ENCODE results near the gene COQ8A. TPM values are rescaled to one million over a fixed set of nuclear protein-coding genes. Genes with fewer than 3 reads are reported as not detected.

The COQ8A gene
- total RNA-seq = 10 to 100 TPM; 13.9 to 27.3 TPM
- polyA plus RNA-seq = 10 to 100 TPM; 11.4 to 37.5 TPM
- long read RNA-seq, donor 1, transcript COQ8A-201 (15 exons, 2,872 nt) = major isoform, 31 of 47 reads
- long read RNA-seq, donor 1, partial matches to known transcripts = 5 of 47 reads
- long read RNA-seq, donor 1, other reads (novel, unspliced or antisense) = 8 of 47 reads
- long read RNA-seq, donor 2, transcript COQ8A-201 (15 exons, 2,872 nt) = major isoform, 12 of 28 reads
- long read RNA-seq, donor 2, partial matches to known transcripts = 8 of 28 reads
- long read RNA-seq, donor 2, other reads (novel, unspliced or antisense) = 8 of 28 reads

DNA sequence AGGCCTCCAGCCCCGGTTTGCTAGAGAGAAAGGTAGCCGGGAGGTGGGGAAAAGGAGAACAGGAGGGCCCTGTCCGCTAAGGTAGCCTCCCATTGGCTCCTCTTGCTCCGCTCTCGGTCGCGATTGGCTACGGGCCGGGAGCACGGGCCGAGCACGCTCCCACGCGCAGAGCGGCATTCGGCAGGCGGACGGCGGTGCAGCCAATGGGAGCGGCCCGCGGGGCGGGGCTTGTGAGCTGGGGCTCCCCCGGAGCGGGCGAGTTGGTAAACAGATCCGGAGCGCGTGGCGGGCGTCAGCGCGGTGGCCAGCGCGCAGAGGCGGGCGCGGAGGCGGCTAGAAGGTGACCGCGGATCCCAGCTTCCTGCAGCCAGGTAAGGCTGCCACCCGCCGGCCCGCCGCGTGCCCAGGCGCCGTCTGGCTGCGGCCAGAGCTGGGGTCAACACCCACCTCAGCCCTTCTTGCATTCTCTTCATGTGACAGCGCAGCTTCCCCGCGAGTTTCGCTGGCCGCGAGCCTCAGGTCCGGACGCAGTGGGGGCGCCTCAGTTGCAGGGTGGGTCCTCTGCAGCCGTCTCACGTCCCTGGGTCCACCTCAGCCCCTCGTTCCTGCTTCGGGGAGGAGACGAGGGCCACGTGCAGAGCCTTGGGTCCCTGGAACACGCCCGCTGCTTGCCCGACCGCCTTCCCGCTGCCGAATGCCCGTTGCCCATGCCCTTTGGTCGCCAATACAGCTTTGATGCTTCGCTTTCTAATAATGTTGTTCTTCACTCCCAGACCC, at the start of gene COQ8A:
COQ8A (plus strand) TSS at position 266 of the 777 bp plus-strand sequence. CDS start 21,092 bp downstream, outside the sequence.
- ATAC-seq (ENCODE audit: low FRiP score) = peak; percentile 99
- Histone ChIP-seq H3K36me3 (ENCODE audit: control insufficient read depth in 1 of 2, insufficient read depth in 2 of 2, low read length in 1 of 2) (no peaks in the 10 kb centered on the region), H3K4me1 (ENCODE audit: control insufficient read depth in 1 of 2, insufficient read depth in 2 of 2, low read length in 2 of 2) (peaks cover 0 to 4% of the 10 kb centered on the region in 2 donors), H3K4me3 (ENCODE audit: low read length in 2 of 2) (peak within 1 kb of the TSS; percentile 43 to 51), H3K27me3 (ENCODE audit: control insufficient read depth in 1 of 2, insufficient read depth in 2 of 2, low read length in 1 of 2) (no peaks in the 10 kb centered on the region), H3K27ac (ENCODE audit: low read depth in 1 of 2, low read length in 2 of 2) (peak within 1 kb of the TSS; percentile 57 to 87), H3K9me3 (ENCODE audit: control insufficient read depth, low read length) (no peaks in the 10 kb centered on the region)
- intact Hi-C loops (cut with DNase I) = loop anchor here in 1 of 2 donors (1.0 kb wide), 1 partner anchor 34 kb away; no protein-coding TSS in a partner anchor
- DNase-seq = peak; percentile 99 to 100
- WGBS, 2 donors = 0 to 1% methylated on average over 71 to 73 of the region's 73 CpGs

DNA sequence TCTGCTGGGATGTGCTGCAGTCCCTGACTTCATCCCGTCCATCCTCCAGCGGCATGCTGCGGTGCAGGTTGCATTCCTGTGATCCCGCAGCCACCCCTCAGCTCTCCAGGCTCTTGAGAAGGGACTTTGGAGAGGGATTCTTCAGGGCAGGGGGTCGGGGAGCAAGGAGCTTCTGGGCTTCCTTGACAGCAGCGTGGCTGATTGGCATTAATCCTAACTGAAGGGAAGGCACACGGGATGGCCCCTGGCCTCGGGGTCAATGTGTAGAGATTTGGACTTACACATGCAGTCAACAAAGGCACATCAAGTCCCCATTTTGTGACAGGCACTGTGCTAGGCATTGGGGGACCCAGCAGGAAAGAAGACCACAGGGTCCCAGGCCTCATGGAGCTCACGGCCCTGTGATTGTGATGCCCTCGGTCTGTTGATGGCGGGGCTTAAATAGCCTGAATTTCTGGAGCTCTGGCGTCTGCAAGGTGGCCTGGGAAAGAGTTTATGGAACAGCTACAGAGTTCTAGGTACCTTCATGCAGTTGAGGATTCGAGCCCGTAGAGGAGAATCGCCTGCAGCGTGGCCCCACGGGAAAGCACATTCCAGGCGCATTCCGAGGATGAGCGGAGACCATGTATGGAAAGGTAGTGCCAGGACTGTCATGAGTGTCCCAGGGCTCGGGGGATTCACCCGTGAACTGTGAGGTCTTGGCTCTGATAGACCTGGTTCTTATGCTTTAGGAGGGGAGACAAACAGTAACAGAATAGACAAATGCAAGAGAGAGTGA, 49.6 kb upstream of the COQ8A start:
- no peak for ATAC-seq (ENCODE audit: low FRiP score)
- 83 to 90% methylated on average over 22 of the region's 22 CpGs for WGBS, 2 donors
- Histone ChIP-seq H3K36me3 (ENCODE audit: control insufficient read depth in 1 of 2, insufficient read depth in 2 of 2, low read length in 1 of 2) (peaks cover 0 to 4% of the 10 kb centered on the region in 2 donors), H3K4me3 (ENCODE audit: low read length in 2 of 2) (no peak overlapping the region), H3K27ac (ENCODE audit: low read depth in 1 of 2, low read length in 2 of 2) (no peak overlapping the region), H3K4me1 (ENCODE audit: control insufficient read depth in 1 of 2, insufficient read depth in 2 of 2, low read length in 2 of 2) (no peaks in the 10 kb centered on the region), H3K27me3 (ENCODE audit: control insufficient read depth in 1 of 2, insufficient read depth in 2 of 2, low read length in 1 of 2) (no peaks in the 10 kb centered on the region), H3K9me3 (ENCODE audit: control insufficient read depth, low read length) (no peaks in the 10 kb centered on the region)
- peak; percentile 41 to 51 for DNase-seq
- intact Hi-C loops (cut with DNase I) = no loop called here

- H3K36me3 ChIP-seq (ENCODE audit: control insufficient read depth in 1 of 2, insufficient read depth in 2 of 2, low read length in 1 of 2) = peaks cover 0 to 4% of the 10 kb centered on the region in 2 donors
- no peaks in the 10 kb centered on the region for H3K27me3 ChIP-seq (ENCODE audit: control insufficient read depth in 1 of 2, insufficient read depth in 2 of 2, low read length in 1 of 2)
Observed at GRCh38 chr1:226891346-226891745, 48.7 kb upstream of the COQ8A start.

GRCh38 chr1:226891846-226892523, 48.1 kb upstream of the COQ8A start:
- ATAC-seq (ENCODE audit: low FRiP score) (no peak), DNase-seq (peak; percentile 42 to 58)
- intact Hi-C loops (cut with DNase I) = no loop called here
- Histone ChIP-seq H3K27me3 (ENCODE audit: control insufficient read depth in 1 of 2, insufficient read depth in 2 of 2, low read length in 1 of 2) (no peaks in the 10 kb centered on the region), H3K4me3 (ENCODE audit: low read length in 2 of 2) (no peak overlapping the region), H3K36me3 (ENCODE audit: control insufficient read depth in 1 of 2, insufficient read depth in 2 of 2, low read length in 1 of 2) (peaks cover 0 to 4% of the 10 kb centered on the region in 2 donors), H3K4me1 (ENCODE audit: control insufficient read depth in 1 of 2, insufficient read depth in 2 of 2, low read length in 2 of 2) (no peaks in the 10 kb centered on the region), H3K9me3 (ENCODE audit: control insufficient read depth, low read length) (no peaks in the 10 kb centered on the region), H3K27ac (ENCODE audit: low read depth in 1 of 2, low read length in 2 of 2) (no peak overlapping the region)
- 88 to 90% methylated on average over 17 of the region's 17 CpGs for WGBS, 2 donors

More at GRCh38 chr1:226891346-226891745, 48.7 kb upstream of the COQ8A start:
- Histone ChIP-seq H3K4me3 (ENCODE audit: low read length in 2 of 2) (no peak overlapping the region), H3K4me1 (ENCODE audit: control insufficient read depth in 1 of 2, insufficient read depth in 2 of 2, low read length in 2 of 2) (no peaks in the 10 kb centered on the region), H3K27ac (ENCODE audit: low read depth in 1 of 2, low read length in 2 of 2) (no peak overlapping the region), H3K9me3 (ENCODE audit: control insufficient read depth, low read length) (no peaks in the 10 kb centered on the region)
- DNase-seq (peak in 1 of 2 donors; percentile 51), ATAC-seq (ENCODE audit: low FRiP score) (no peak)
- WGBS, 2 donors = 89 to 92% methylated on average over 11 of the region's 11 CpGs
- intact Hi-C loops (cut with DNase I) = no loop called here

DNA sequence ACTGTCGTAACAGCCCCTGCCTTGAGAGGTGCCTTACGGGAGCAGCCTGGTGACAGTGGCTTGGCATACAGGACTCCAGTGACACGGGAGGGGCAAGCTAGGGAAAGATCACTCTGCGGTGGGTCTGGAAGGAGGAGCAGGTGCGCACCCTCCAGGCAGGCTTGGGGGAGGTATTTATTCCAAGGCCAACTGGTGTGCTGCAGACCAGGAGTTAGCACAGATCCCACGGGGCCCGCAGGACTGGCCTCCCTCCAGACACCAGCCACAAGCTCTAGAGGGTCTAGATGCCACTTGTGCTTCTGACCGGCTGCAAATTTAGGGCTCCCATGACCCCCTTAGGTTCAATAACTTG, 47.6 kb upstream of the COQ8A start:
- Histone ChIP-seq H3K36me3 (ENCODE audit: control insufficient read depth in 1 of 2, insufficient read depth in 2 of 2, low read length in 1 of 2) (peaks cover 0 to 4% of the 10 kb centered on the region in 2 donors), H3K4me1 (ENCODE audit: control insufficient read depth in 1 of 2, insufficient read depth in 2 of 2, low read length in 2 of 2) (no peaks in the 10 kb centered on the region), H3K4me3 (ENCODE audit: low read length in 2 of 2) (no peak overlapping the region), H3K27ac (ENCODE audit: low read depth in 1 of 2, low read length in 2 of 2) (no peak overlapping the region), H3K27me3 (ENCODE audit: control insufficient read depth in 1 of 2, insufficient read depth in 2 of 2, low read length in 1 of 2) (no peaks in the 10 kb centered on the region), H3K9me3 (ENCODE audit: control insufficient read depth, low read length) (no peaks in the 10 kb centered on the region)
- DNase-seq = no peak
- WGBS, 2 donors = 76 to 84% methylated on average over 7 to 8 of the region's 8 CpGs
- intact Hi-C loops (cut with DNase I) = no loop called here
- no peak for ATAC-seq (ENCODE audit: low FRiP score)

GRCh38 chr1:226893936-226894335, 46.2 kb upstream of the COQ8A start:
- no peaks in the 10 kb centered on the region for H3K36me3 ChIP-seq (ENCODE audit: control insufficient read depth in 1 of 2, insufficient read depth in 2 of 2, low read length in 1 of 2)
- no peak overlapping the region for H3K4me3 ChIP-seq (ENCODE audit: low read length in 2 of 2)
- DNase-seq (peak in 1 of 2 donors; percentile 36), ATAC-seq (ENCODE audit: low FRiP score) (peak; percentile 16)
- H3K4me1 ChIP-seq (ENCODE audit: control insufficient read depth in 1 of 2, insufficient read depth in 2 of 2, low read length in 2 of 2) = no peaks in the 10 kb centered on the region
- no peaks in the 10 kb centered on the region for H3K27me3 ChIP-seq (ENCODE audit: control insufficient read depth in 1 of 2, insufficient read depth in 2 of 2, low read length in 1 of 2)
- 92 to 94% methylated on average over 13 of the region's 13 CpGs for WGBS, 2 donors
- intact Hi-C loops (cut with DNase I) = no loop called here
- H3K9me3 ChIP-seq (ENCODE audit: control insufficient read depth, low read length) = no peaks in the 10 kb centered on the region
- no peak overlapping the region for H3K27ac ChIP-seq (ENCODE audit: low read depth in 1 of 2, low read length in 2 of 2)

GRCh38 chr1:226894826-226895225, 45.3 kb upstream of the COQ8A start:
- peaks cover 0 to 2% of the 10 kb centered on the region in 2 donors for H3K36me3 ChIP-seq (ENCODE audit: control insufficient read depth in 1 of 2, insufficient read depth in 2 of 2, low read length in 1 of 2)
- no peaks in the 10 kb centered on the region for H3K9me3 ChIP-seq (ENCODE audit: control insufficient read depth, low read length)
- H3K27ac ChIP-seq (ENCODE audit: low read depth in 1 of 2, low read length in 2 of 2) = no peak overlapping the region
- no peak overlapping the region for H3K4me3 ChIP-seq (ENCODE audit: low read length in 2 of 2)
- ATAC-seq (ENCODE audit: low FRiP score) = no peak
- WGBS, 2 donors = 92% methylated on average over 3 of the region's 3 CpGs
- no peak for DNase-seq
- intact Hi-C loops (cut with DNase I) = no loop called here
- no peaks in the 10 kb centered on the region for H3K27me3 ChIP-seq (ENCODE audit: control insufficient read depth in 1 of 2, insufficient read depth in 2 of 2, low read length in 1 of 2)
- H3K4me1 ChIP-seq (ENCODE audit: control insufficient read depth in 1 of 2, insufficient read depth in 2 of 2, low read length in 2 of 2) = no peaks in the 10 kb centered on the region

GRCh38 chr1:226895644-226896043, 44.5 kb upstream of the COQ8A start:
- ATAC-seq (ENCODE audit: low FRiP score) = no peak
- peaks cover 0 to 2% of the 10 kb centered on the region in 2 donors for H3K36me3 ChIP-seq (ENCODE audit: control insufficient read depth in 1 of 2, insufficient read depth in 2 of 2, low read length in 1 of 2)
- intact Hi-C loops (cut with DNase I) = no loop called here

More at GRCh38 chr1:226895644-226896043, 44.5 kb upstream of the COQ8A start:
- Histone ChIP-seq H3K27me3 (ENCODE audit: control insufficient read depth in 1 of 2, insufficient read depth in 2 of 2, low read length in 1 of 2) (no peaks in the 10 kb centered on the region), H3K4me1 (ENCODE audit: control insufficient read depth in 1 of 2, insufficient read depth in 2 of 2, low read length in 2 of 2) (no peaks in the 10 kb centered on the region), H3K9me3 (ENCODE audit: control insufficient read depth, low read length) (no peaks in the 10 kb centered on the region), H3K4me3 (ENCODE audit: low read length in 2 of 2) (no peak overlapping the region), H3K27ac (ENCODE audit: low read depth in 1 of 2, low read length in 2 of 2) (no peak overlapping the region)
- WGBS, 2 donors = 82 to 89% methylated on average over 11 of the region's 11 CpGs
- no peak for DNase-seq

Data from aorta (tissue), 5 donors.